Stomach smooth muscle (tissue), 2 donors: ENCODE data around the gene CROT.

ENCODE experiments used
- H3K27ac ChIP-seq: one replicate; pipeline ENCODE4 v1.7.0; 2013; ENCODE audit warnings: mild to moderate bottlenecking, low read length, inconsistent platforms
- H3K27me3 ChIP-seq, 2 donors: one replicate each; pipeline ENCODE4 v1.7.0; 2013; ENCODE audit warnings: low read length in 2 of 2; ENCODE audit not compliant: insufficient read depth in 2 of 2, control insufficient read depth in 1 of 2
- H3K36me3 ChIP-seq, 2 donors: one replicate each; pipeline ENCODE4 v1.7.0; 2013; ENCODE audit warnings: low read length in 2 of 2; ENCODE audit not compliant: control insufficient read depth in 2 of 2, insufficient read depth in 2 of 2
- H3K4me1 ChIP-seq: one replicate; pipeline ENCODE4 v1.7.0; 2013; ENCODE audit warnings: low read length; ENCODE audit not compliant: control insufficient read depth, insufficient read depth
- H3K4me3 ChIP-seq, 2 donors: one replicate each; pipeline ENCODE4 v1.7.0; 2013; ENCODE audit warnings: low read length in 2 of 2
- H3K9ac ChIP-seq, 2 donors: one replicate each; pipeline ENCODE4 v1.7.0; 2013; ENCODE audit warnings: low read length in 2 of 2, mild to moderate bottlenecking in 1 of 2
- H3K9me3 ChIP-seq, 2 donors: one replicate each; pipeline ENCODE4 v1.7.0; 2013; ENCODE audit warnings: low read length in 2 of 2; ENCODE audit not compliant: control insufficient read depth in 2 of 2
- donor health status: healthy.
- donor health status: Pancreatic carcinoma.

The CROT gene

DNA sequence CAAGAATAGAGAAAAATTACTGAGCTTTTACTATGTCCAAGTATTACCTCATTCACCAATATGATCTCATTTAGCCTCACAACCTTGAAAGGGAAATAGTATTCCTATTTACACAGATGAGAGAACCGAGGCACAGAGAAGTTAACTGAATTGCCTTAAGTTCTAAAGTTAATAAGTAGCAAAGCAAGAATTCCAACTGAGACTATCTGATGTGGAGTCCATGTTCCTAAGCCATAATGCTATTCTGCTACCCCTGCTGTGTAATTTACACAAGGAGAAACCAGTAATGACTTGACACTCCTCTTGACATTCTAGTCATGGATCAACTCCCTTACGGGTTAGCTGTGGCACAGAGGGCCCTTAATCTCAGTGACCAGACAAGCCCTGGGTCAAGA, 69.3 kb downstream of the CROT start:
- Histone ChIP-seq H3K4me1 (no peaks in the 10 kb centered on the region), H3K27me3 (no peaks in the 10 kb centered on the region), H3K36me3 (no peaks in the 10 kb centered on the region), H3K4me3 (no peak overlapping the region), H3K9me3 (no peaks in the 10 kb centered on the region), H3K27ac (no peak overlapping the region), H3K9ac (no peak overlapping the region)

DNA sequence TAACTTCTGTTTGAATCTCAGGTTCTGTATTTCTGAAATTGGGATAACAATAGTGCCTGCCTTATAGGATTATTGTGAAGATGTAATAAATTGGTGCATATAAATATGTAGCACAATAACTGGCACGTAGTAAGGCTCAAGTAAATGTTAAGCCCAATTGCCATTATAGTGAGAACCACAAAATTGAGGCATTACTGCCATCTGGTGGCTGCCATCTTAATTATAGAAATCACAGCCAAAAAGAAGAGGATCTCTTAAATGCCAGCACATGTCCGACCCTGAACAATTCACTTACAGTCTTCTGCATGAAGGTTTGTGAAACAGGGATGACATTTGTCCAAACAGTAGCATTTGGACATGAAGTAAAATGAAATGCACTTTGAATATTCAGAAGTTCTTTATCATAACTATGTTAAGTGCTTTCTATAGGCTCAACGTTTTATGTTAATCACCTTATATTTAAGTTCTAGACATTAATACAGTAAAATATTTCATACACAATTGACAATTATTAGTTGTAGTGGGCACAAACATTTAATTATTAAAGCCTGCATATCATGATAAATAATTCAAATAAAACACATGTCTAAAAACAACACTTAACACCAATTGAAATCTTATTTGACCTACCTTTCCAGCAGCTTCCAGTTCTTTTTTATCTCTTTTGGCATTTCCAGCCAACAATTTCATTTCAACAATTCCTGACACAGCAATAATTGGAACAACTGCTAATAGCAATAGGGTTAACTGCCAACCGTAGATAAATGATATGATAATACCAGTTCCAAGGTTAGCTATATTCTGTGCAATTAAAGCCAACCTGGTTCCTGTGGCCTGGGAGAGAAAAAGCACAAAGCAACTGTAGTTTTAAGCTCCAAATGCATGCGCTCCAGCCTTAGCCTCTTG, 71.5 kb downstream of the CROT start:
- no peaks in the 10 kb centered on the region for H3K9me3 ChIP-seq
- H3K27ac ChIP-seq = no peak overlapping the region
- no peak overlapping the region for H3K9ac ChIP-seq
- no peaks in the 10 kb centered on the region for H3K27me3 ChIP-seq
- no peaks in the 10 kb centered on the region for H3K4me1 ChIP-seq
- no peak overlapping the region for H3K4me3 ChIP-seq
- H3K36me3 ChIP-seq = no peaks in the 10 kb centered on the region

DNA sequence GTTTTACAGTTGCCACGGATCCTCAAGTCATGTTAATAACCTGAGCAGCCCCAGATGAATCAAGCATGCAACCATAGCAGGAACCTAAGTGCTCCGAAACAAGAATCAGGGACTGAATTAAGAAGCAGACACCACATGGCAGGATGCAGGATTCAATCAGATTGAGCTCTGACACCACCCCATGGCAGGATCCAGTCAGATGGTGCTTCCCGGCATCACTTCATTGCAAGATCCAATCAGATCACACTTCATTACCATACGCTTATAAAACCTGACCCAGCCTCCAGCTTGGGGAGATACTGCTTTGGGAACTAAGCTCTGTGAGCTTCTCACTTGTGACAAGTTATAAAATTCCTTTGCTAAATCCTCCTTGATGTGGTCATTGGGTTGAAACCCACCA, 74.7 kb downstream of the CROT start:
- Histone ChIP-seq H3K9ac (no peak overlapping the region), H3K36me3 (no peaks in the 10 kb centered on the region), H3K4me3 (no peak overlapping the region), H3K9me3 (no peaks in the 10 kb centered on the region), H3K4me1 (no peaks in the 10 kb centered on the region), H3K27me3 (no peaks in the 10 kb centered on the region), H3K27ac (no peak overlapping the region)

- Histone ChIP-seq H3K27me3 (no peaks in the 10 kb centered on the region), H3K36me3 (no peaks in the 10 kb centered on the region), H3K9me3 (no peaks in the 10 kb centered on the region), H3K4me1 (no peaks in the 10 kb centered on the region), H3K9ac (no peak overlapping the region), H3K27ac (no peak overlapping the region), H3K4me3 (no peak overlapping the region)
Measured at GRCh38 chr7:87424075-87424474, 78.6 kb downstream of the CROT start.

- no peaks in the 10 kb centered on the region for H3K4me1 ChIP-seq
- H3K27me3 ChIP-seq = no peaks in the 10 kb centered on the region
- no peaks in the 10 kb centered on the region for H3K36me3 ChIP-seq
Measured at GRCh38 chr7:87426160-87426559, 80.7 kb downstream of the CROT start.

GRCh38 chr7:87427288-87427687, 81.8 kb downstream of the CROT start:
- Histone ChIP-seq H3K9me3 (no peaks in the 10 kb centered on the region), H3K9ac (no peak overlapping the region), H3K4me1 (no peaks in the 10 kb centered on the region), H3K27ac (no peak overlapping the region), H3K4me3 (no peak overlapping the region), H3K27me3 (no peaks in the 10 kb centered on the region), H3K36me3 (no peaks in the 10 kb centered on the region)

More at GRCh38 chr7:87426160-87426559, 80.7 kb downstream of the CROT start:
- H3K4me3 ChIP-seq = no peak overlapping the region
- H3K27ac ChIP-seq = no peak overlapping the region
- no peak overlapping the region for H3K9ac ChIP-seq
- H3K9me3 ChIP-seq = no peaks in the 10 kb centered on the region

- H3K9ac ChIP-seq = no peak overlapping the region
- H3K36me3 ChIP-seq = no peaks in the 10 kb centered on the region
- H3K4me3 ChIP-seq = no peak overlapping the region
- no peaks in the 10 kb centered on the region for H3K27me3 ChIP-seq
- no peak overlapping the region for H3K27ac ChIP-seq
- H3K4me1 ChIP-seq = no peaks in the 10 kb centered on the region
- no peaks in the 10 kb centered on the region for H3K9me3 ChIP-seq
Measured at GRCh38 chr7:87432536-87432935, 87.1 kb downstream of the CROT start.

GRCh38 chr7:87435546-87435945, 90.1 kb downstream of the CROT start:
- no peak overlapping the region for H3K4me3 ChIP-seq
- no peak overlapping the region for H3K27ac ChIP-seq
- H3K36me3 ChIP-seq = no peaks in the 10 kb centered on the region
- no peaks in the 10 kb centered on the region for H3K27me3 ChIP-seq
- H3K9me3 ChIP-seq = no peaks in the 10 kb centered on the region
- no peak overlapping the region for H3K9ac ChIP-seq
- no peaks in the 10 kb centered on the region for H3K4me1 ChIP-seq

- H3K9ac ChIP-seq = no peak overlapping the region
- H3K27me3 ChIP-seq = no peaks in the 10 kb centered on the region
- H3K9me3 ChIP-seq = no peaks in the 10 kb centered on the region
- H3K27ac ChIP-seq = no peak overlapping the region
- H3K4me3 ChIP-seq = no peak overlapping the region
- H3K36me3 ChIP-seq = no peaks in the 10 kb centered on the region
- no peaks in the 10 kb centered on the region for H3K4me1 ChIP-seq
Measured at GRCh38 chr7:87445897-87446296, 100.4 kb downstream of the CROT start.

DNA sequence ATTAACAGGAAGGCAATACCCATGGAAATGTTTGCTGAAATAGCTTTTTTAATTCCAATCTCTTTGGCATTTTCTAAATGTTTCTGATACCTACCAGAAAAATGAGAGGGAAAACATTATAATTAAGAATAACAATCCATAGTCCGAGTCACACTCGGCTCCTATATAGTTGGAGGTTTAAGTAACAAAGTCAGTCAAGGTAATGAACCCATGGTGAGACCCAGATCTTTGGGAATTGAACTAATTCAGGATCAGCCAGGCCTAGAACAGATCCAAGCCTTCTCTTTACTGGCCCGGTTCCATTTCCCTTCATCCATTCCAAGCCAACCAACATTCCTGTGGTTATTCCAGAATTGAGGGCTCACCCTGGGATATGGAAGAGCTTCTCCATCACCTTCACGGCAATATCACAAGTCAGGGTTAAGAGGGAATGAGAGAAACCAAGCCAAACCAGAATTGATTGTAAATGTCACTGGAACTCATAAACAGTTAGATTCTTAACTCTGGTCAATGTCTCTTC, 101.7 kb downstream of the CROT start:
- Histone ChIP-seq H3K9ac (no peak overlapping the region), H3K27me3 (no peaks in the 10 kb centered on the region), H3K4me1 (no peaks in the 10 kb centered on the region), H3K27ac (no peak overlapping the region), H3K4me3 (no peak overlapping the region), H3K9me3 (no peaks in the 10 kb centered on the region), H3K36me3 (no peaks in the 10 kb centered on the region)

GRCh38 chr7:87448388-87448787, 102.9 kb downstream of the CROT start:
- no peaks in the 10 kb centered on the region for H3K4me1 ChIP-seq
- no peak overlapping the region for H3K27ac ChIP-seq
- no peak overlapping the region for H3K9ac ChIP-seq
- H3K4me3 ChIP-seq = no peak overlapping the region
- H3K36me3 ChIP-seq = no peaks in the 10 kb centered on the region
- no peaks in the 10 kb centered on the region for H3K9me3 ChIP-seq
- no peaks in the 10 kb centered on the region for H3K27me3 ChIP-seq
